GM21529 (cell line): ENCODE measurements around the gene MAT2A.
"Not testable (repeated sequence)": the region's sequence is repeated elsewhere in the genome, so short reads cannot be mapped to it uniquely, and the experiment has no call there.

Experiments used
- ATAC-seq: cut with Tn5 transposase; IDR thresholded peaks from one replicate; pipeline ENCODE4 v1.9.1; 2021; ENCODE audit not compliant: unreplicated experiment

MAT2A gene

DNA sequence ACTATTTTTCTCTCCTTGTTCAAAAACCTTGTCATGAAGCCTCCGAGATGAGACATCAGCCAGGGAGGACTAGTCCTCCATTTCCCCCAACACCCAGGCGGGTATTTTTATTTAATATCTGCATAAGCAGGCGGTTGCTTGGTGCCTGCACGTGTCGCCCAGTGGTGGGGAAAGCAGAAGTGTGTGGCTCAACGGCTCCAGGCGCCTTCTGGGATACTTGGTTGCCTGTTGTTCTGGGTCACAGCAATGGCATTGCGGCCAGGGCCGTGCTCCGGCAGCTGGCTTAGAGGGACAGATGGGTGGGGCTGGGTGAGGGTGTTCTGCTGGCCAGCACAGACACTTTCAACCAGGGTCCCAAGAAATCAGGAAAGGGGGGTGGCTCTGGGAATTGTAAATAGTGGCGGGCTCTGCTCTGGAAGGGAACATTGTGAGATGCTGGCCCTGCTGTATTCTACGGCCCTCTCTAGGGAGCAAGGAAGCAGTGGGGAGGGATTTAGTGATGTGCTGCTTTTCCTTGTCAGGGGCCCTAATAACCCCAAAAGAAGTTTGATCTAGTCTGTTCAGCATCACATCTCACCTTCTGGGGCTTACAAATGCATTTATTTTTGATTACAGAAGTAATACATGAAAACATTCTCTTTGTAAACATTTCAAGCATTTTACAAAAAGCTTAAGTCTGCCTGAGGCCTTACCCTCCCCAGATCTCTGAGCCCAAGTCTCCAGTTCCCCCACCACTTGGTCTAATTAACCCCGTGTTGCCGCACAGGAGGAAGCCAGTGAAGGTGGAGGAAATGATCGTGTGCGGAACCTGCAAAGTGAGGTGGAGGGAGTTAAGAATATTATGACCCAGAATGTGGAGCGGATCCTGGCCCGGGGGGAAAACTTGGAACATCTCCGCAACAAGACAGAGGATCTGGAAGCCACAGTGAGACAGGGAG is 39.5 kb downstream of the MAT2A start:
- peak; percentile 53 for ATAC-seq

DNA sequence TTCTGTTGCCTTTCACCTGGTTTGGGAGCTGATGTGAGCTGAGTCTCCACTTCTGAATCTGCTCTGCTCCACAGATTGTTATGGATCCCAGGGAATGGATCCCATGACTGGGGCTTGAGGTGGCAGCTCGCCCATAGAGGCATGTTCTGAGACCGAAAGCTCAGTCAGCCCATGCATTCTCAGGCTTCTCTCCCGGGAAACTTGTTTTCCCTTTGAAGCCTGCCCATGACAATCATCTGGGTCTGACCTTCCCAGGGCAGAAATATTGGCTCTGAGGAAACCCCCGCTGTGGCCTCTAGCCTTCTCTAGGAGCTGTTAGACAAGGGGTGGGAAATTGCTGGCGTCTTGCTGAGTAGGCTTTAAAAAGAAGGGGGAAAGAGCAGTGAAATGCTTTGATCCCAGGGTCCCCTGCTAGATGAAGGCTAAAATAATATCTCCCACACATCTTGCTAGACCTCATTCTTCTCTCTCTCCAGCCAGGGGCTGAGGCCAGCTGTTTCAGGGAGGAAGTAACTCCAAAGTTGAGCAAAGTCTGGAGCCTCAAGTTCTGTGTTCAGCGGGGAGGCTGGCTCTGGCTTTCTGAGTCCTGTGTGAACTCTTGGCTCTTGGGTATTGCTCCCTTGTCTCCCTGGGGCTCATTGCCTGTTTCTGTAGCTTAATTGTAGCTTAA is 40.4 kb downstream of the MAT2A start:
- no peak for ATAC-seq

DNA sequence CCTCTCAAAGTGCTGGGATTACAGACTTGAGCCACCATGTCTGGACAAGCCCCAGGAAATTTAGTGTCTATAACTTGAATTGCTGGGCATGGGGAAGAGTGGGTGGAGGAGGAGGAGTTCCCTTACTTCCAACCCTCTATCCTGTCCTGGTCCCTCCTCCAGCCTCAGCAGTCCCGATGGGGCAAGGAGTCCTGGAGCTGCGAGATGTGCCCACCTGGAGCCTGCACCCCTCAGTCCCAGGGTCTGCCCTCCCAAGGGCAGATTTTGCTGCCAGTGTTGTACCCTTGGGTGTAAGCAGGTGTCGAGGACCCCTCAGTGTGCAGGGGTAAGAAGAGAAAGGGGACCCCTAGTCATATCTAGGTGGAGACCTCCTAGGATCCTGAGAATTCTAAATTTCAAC is 41.2 kb downstream of the MAT2A start:
- no peak for ATAC-seq

DNA sequence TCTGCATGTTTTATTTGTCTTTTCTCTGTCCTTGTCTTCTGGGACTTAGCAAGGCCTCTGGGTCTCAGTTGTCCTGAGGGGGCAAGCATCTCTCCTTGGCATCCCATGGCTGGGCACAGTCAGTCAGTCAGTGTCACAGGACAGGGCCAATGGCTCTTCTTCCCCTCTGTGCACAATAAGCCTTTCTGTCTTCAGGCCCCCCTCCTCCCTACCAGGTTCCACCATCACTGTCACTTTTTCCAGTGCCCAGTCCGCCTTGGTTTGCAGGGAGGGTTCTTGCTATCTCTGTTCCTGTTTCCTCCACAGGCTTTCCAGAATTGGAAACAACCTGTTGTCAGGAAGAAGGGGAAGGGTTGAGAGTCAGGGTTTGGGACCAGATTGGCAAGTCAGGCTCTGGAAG is 43.5 kb downstream of the MAT2A start:
- no peak for ATAC-seq

DNA sequence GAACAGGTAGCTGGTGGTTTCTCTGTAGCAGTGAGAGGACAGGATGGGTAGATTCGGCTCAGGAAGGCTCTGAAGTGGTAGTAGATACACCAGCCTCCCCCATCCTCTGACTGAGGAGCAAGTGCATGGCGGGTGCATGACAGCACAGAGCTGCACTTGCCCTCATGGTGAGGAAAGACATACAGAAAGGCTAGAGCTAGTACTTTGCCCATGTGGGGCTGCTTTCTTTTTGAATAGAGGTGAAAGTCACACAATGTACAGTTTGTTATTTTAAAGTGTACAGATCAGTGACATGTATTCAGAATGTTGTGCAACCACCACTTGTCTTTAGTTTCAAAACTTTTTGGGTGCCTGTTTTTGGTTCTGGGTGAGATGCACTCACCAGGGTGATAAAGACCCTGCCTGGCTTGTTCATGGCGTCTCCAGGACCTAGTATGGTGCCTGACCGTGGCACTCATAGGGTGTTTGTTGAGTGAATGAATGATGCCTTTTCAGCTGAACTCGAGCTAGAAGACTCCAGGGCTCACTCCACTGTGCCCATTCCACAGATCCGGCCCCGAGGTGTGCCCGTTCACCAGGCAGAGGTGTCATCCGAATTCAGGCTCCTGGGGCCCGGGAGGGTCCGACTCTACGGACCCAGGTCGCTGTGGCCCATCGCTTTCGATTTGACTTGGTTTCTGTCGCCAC is 44.8 kb downstream of the MAT2A start:
- no peak for ATAC-seq

DNA sequence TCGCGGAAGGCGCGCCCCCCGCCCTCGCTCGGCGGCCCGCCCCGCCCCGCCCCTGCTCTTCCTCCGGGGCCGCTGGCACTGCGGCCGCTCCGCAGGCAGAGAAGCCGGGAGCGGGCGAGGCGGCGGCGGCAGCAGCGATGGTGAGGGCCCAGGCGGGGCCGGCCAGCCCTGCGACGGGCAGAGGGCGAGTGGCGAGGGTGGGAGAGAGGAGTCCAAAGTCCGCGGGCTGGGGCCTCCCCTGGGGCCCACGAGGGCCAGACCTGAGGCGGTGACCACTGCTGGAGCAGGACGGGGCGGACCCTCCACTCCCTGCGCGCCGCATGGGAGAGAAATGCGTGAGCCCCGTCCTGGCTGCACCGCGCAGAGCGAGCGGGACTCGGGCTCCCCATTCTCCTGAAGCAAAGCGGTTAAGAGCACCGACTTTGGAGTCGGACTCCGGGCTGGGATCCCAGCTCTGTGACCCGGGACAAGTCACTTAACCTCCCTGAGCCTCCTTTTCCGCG is 45.4 kb downstream of the MAT2A start, which contains the start of gene VAMP5:
Gene VAMP5 (plus strand): TSS at position 78 of the 503 bp plus-strand sequence. CDS start 60 bp downstream, at position 138.
- ATAC-seq, result peak; percentile 64

DNA sequence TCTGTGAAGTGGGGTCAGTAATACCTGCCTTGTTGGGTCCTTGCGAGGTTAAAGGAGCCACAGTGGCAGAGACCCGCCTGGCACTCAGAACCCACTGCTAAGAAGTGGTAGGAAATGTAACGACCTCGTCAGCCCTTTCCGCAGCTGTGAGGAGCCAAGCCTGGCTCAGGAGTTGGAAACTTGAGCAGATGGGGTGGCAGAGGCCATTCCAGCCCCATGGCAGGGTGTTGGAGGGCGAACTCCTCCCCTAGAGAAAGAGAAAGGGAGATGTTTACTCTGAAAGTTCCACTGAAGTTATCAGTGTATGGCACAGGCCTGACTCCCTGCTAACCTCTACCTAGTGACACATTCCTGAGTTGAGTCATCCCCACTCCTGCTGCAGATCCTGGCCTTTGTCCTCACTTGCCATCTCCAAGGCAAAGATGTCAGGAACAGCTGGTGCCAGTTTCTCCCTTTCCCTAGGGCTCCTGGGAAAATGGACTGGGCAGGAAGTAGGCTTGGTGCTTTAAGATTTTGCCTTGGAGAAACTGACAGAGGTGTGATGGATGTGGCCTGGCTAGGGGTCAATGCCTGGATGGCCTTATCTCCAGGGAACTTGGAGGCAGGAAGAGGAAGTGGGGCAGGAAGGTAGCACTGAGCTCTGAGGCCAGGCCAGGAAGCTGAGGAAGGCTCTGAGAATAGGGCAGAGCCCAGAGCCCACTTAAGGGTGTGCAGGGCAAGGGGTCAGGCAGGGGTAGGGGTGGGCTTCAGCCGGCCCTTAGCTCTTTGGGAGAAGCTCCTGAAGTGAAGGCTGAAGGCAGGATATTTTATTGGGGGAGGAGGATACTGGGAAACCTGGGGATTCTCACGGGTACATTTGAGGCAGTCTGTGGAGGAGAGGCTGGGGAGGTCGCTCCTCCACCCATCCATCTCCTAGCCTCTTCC is 46.2 kb downstream of the MAT2A start:
- peak; percentile 59 for ATAC-seq

DNA sequence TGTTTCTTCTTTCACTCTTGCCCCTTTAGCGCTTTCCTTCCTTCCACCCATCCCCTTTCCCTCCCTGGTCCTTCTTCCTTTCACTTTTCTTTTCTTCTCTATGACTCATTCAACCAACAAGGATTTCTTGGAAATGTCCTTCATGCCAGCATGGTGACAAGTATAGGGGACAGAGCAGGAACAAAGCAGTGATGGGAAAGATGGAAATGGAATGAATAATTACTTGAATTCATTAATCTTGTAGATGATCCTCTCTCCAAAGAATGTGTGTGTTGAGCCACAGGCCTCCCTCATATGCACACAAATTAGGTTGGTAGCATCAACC is 46.8 kb downstream of the MAT2A start:
- no peak for ATAC-seq

DNA sequence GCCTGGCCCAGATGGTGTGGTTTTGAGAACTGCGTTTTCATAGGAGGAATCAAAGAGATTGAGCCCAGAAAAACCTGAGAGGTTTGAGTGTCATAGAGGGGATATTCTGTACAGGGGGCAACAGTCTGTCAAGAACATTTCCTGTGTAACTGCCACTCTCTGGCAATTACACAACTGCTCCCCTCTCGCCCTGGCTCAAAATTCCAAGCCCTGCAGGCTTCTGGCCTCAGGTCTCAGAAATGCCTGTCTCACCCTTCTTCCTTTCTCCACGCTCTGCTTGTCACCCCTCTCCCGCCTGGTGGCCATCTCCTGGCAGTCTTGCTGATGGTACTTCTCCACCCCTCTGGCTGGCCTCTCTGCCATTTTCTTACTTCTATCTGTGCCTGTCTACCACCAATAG is 49.3 kb downstream of the MAT2A start:
- ATAC-seq, result no peak

DNA sequence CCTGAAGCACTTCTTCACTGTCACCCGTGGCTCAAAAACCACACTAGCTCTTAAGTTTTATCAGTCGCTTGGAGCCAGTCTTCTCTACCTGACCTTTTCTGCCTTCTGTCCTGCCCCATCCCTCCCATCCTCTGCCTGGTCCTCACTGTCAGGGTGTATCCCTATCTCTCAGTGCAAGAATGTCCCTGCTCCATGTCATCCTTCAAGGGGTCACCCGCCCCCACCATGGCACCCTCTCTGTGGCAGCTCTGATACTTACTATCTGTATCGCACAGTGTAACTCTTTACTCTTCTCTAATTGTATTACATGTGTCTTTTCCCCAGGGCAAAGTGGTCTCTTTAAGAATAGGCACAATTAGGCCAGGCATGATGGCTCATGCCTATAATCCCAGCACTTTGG is 49.7 kb downstream of the MAT2A start:
- ATAC-seq, result no peak

DNA sequence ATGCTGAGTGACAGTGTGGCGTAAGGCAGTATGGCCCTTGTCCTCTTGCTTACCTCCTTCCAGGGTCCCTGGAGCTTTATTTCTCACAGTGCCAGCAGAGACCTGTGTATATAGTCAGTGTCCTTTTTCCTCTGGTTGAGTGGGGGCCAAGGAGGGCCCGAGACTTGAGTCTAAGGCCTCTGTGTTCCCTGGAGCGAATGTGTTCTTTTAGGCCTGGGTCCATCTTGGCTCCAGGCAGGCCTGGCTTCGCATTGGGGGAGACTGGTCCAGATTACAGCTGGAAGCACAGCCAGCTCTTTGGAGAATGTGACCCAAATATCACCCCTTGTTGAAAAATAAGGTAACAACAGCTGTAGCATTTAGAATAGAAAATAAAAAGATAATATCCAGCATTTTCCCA is 50.2 kb downstream of the MAT2A start:
- no peak for ATAC-seq

DNA sequence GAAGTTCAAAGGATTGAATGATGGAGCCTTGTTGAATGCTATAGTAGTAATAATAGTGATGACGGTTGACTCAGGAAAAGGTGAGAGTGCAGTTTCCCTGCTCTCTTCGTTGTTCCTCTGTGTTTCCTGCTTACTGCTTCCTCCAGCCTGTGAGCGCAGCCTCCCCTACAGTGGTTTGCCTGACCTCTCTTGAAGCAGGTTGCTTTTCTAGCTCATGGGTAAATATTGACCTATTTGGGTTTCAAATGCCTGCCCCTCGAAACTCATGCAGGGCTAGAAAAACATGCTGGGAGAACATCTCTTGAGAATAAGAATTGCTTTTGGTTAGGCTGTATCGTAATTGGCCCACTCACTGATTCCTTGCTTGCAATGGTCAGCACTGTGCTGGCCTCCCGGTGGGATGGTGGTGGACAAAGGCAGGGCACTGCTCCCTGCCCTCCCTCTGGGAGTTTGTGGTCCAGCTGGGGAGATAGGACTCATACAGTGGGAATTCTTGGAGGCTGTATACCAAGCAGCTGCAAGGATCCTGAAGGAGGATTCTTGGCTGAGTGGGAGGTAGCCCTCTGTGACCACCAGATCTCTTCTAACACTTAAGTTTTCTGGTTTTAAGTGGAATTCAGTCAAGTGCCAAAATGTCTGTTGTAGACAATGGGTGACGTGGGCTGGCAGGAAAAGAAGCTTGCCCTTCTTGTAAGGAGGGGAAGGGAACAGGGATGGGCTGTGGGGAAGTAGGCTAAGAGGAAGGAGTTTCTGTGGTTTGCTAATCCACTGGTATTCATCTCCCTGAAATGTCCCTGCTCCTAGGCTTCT is 51.2 kb downstream of the MAT2A start:
- no peak for ATAC-seq

DNA sequence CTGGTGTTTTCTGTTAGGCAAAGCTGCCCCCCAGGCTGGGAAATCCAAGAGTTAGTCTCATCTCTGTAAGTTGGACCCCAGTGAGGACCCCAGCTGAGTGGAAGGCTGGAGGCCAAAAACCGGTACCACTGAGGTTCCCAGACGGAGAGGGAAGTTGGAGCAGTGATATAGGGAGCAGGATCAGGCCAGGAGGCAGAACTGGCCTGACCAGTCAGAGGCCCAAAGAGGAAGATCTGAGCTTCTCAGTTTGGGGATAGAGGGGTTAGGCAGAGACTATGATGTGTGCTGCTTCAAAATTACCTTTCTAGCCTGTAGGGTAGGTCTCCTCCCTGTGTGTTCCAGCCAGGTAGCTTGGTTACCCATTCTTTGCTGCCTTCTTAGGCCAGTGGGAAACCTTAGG is 52.0 kb downstream of the MAT2A start:
- no peak for ATAC-seq

DNA sequence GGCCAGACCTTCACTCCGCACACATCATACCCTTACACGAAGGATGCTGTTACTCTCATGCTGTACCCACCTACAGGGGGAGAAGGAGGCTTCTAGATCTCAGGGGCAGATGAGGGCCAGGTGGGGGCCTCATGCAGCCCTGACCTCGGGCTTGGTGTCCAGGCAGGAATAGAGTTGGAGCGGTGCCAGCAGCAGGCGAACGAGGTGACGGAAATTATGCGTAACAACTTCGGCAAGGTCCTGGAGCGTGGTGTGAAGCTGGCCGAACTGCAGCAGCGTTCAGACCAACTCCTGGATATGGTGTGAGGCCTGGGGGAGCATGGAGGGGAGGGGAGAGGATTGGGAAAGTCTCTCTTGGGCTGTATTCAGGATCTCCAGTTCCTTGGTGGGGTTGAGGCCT is 52.6 kb downstream of the MAT2A start:
- ATAC-seq, result no peak

DNA sequence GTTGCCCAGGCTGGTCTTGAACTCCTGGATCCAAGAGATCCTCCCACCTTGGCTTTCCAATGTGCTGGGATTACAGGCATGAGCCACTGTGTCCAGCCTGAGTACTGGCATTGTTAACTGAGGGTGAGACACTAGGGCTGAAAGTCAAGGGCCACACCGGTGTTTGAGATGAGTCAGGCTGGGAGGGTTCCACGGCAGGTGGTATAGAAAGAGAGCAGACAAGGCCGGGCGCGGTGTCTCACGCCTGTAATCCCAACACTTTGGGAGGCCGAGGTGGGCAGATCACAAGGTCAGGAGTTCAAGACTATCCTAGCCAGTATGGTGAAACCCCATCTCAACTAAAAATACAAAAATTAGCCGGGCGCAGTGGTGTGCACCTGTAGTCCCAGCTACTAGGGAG is 53.3 kb downstream of the MAT2A start:
- ATAC-seq, result not testable (repeated sequence)

DNA sequence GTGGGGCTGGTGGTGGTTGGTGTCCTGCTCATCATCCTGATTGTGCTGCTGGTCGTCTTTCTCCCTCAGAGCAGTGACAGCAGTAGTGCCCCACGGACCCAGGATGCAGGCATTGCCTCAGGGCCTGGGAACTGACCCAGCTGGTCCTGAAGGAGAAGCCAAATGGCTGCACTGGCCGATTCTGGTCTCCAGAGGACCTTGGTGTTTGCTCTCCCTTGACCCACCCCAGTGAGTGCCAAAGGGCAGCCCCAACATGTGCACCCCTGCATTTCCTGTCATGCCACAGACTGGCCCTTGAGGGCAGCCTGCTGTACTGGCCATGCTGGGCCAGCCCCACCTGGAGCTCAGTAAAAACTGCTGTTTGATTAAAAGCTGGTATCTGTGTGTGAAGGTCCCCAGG is 54.1 kb downstream of the MAT2A start:
- ATAC-seq, result no peak
